B cell (primary cell): Measurements from ENCODE around the gene PHC2. TPM values are rescaled to one million over a fixed set of nuclear protein-coding genes. Genes with fewer than 3 reads are reported as not detected.

ENCODE experiments used
- ATAC-seq: fragments of 200-7000 bp; cut with Tn5 transposase; one replicate; pipeline ENCODE4 v1.10.0; 2021; ENCODE audit warnings: low read depth, mild to moderate bottlenecking, moderate number of reproducible peaks, moderate library complexity
- CTCF ChIA-PET: fragments of 350-600 bp; sonication (Branson Sonifier 250); formaldehyde crosslinking; loops from one replicate; lab custom pipeline; 2021; ENCODE audit warnings: antibody characterized with exemption, inconsistent platforms; lab: Charles Lee
- POLR2A ChIA-PET: fragments of 350-600 bp; sonication (Branson Sonifier 250); formaldehyde crosslinking; loops from one replicate; lab custom pipeline; 2021; ENCODE audit warnings: antibody characterized with exemption; lab: Charles Lee
- DNase-seq: peaks from one replicate; pipeline ENCODE4 v3.0.0; 2013
- H2AFZ ChIP-seq: 2 replicates; pipeline ENCODE4 v1.6.1; 2012; ENCODE audit warnings: mild to moderate bottlenecking, low read depth, low read length; ENCODE audit not compliant: insufficient read depth, poor library complexity, severe bottlenecking
- H3K27ac ChIP-seq, 2 donors: 1 replicate in 1 of 2; 2 replicates in 1 of 2; pipeline ENCODE4 v1.5.1; 2012 to 2013; ENCODE audit warnings: low read length in 2 of 2, mild to moderate bottlenecking in 2 of 2, moderate library complexity in 1 of 2
- H3K27me3 ChIP-seq, 4 experiments: fragments of 200-600 bp in 1 of 4; sonication (generic) in 1 of 4; replicated peaks in 1 of 4; 1 replicate in 2 of 4; 2 replicates in 2 of 4; pipeline versions ENCODE4 v1.6.1 to v1.7.0; 2013 to 2016; ENCODE audit warnings: low read length in 3 of 4, mild to moderate bottlenecking in 2 of 4, mixed read lengths in 1 of 4, moderate library complexity in 1 of 4; ENCODE audit not compliant: insufficient read depth in 4 of 4, control insufficient read depth in 3 of 4; ENCODE audit errors: control extremely low read depth in 1 of 4
- H3K36me3 ChIP-seq, 2 experiments: replicated peaks in 1 of 2; 1 replicate in 1 of 2; 2 replicates in 1 of 2; pipeline versions ENCODE4 v1.6.1 to v1.7.1; 2013; ENCODE audit warnings: low read length in 1 of 2; ENCODE audit not compliant: insufficient read depth in 2 of 2, control insufficient read depth in 1 of 2; ENCODE audit errors: control extremely low read depth in 1 of 2, extremely low read depth in 1 of 2
- H3K4me1 ChIP-seq, 2 donors: fragments of 200-600 bp in 1 of 2; sonication (generic) in 1 of 2; 1 replicate in 1 of 2; 2 replicates in 1 of 2; pipeline versions ENCODE4 v1.5.1 to v1.6.1; 2013 to 2017; ENCODE audit warnings: low read length in 2 of 2; ENCODE audit not compliant: control insufficient read depth in 2 of 2, insufficient read depth in 2 of 2
- H3K4me2 ChIP-seq: replicated peaks from 2 replicates; pipeline ENCODE3; 2012; ENCODE audit warnings: mild to moderate bottlenecking, low read depth, low read length; ENCODE audit not compliant: poor library complexity, severe bottlenecking
- H3K4me3 ChIP-seq, 5 experiments: fragments of 200-600 bp in 1 of 5; sonication (generic) in 1 of 5; 1 replicate in 3 of 5; 2 replicates in 2 of 5; pipeline versions ENCODE4 v1.5.1 to v1.7.0; 2011 to 2016; ENCODE audit warnings: low read length in 4 of 5, mild to moderate bottlenecking in 4 of 5, low read depth in 2 of 5, control low read depth in 1 of 5, moderate library complexity in 1 of 5; ENCODE audit not compliant: insufficient read depth in 1 of 5; ENCODE audit errors: control extremely low read depth in 1 of 5, extremely low read depth in 1 of 5
- H3K79me2 ChIP-seq: fragments of 200-600 bp; sonication (generic); one replicate; pipeline ENCODE4 v1.6.0; 2016; ENCODE audit warnings: low read length; ENCODE audit not compliant: control insufficient read depth, insufficient read depth
- H3K9ac ChIP-seq: fragments of 200-600 bp; sonication (generic); 2 replicates; pipeline ENCODE4 v1.6.1; 2017; ENCODE audit warnings: mild to moderate bottlenecking, low read length, moderate library complexity
- H3K9me3 ChIP-seq, 3 donors: one replicate each; pipeline versions ENCODE4 v1.6.1 to v1.7.1; 2013; ENCODE audit warnings: low read length in 2 of 3; ENCODE audit not compliant: control insufficient read depth in 2 of 3, insufficient read depth in 1 of 3; ENCODE audit errors: control extremely low read depth in 1 of 3
- H4K20me1 ChIP-seq: 2 replicates; pipeline ENCODE4 v1.6.0; 2012; ENCODE audit warnings: mild to moderate bottlenecking, low read length; ENCODE audit not compliant: insufficient read depth, control insufficient read depth, poor library complexity, severe bottlenecking
- H3K27ac Mint-ChIP-seq: one replicate; pipeline ENCODE4 v1.8.0; 2021; ENCODE audit warnings: mixed read lengths
- H3K27me3 Mint-ChIP-seq: one replicate; pipeline ENCODE4 v1.8.0; 2021; ENCODE audit warnings: mixed read lengths
- H3K4me1 Mint-ChIP-seq: one replicate; pipeline ENCODE4 v1.8.0; 2021; ENCODE audit warnings: mixed read lengths
- H3K4me3 Mint-ChIP-seq: one replicate; pipeline ENCODE4 v1.8.0; 2021; ENCODE audit warnings: mixed read lengths
- H3K9me3 Mint-ChIP-seq: one replicate; pipeline ENCODE4 v1.8.0; 2022; ENCODE audit warnings: mixed read lengths; ENCODE audit not compliant: insufficient read depth
- EZH2 ChIP-seq: IDR thresholded peaks from 2 replicates; pipeline ENCODE4 v1.6.1; 2012; ENCODE audit warnings: borderline replicate concordance, low read depth, mild to moderate bottlenecking, moderate library complexity, low read length; ENCODE audit not compliant: insufficient read depth, poor library complexity, severe bottlenecking
- WGBS: methylation state at CpG from one replicate; pipeline ENCODE4 v1.1.5; 2013; ENCODE audit warnings: missing lambda C conversion rate; ENCODE audit not compliant: insufficient coverage; 5-methylcytosine and 5-hydroxymethylcytosine counted together
- intact Hi-C: fragments of 100-400 bp; cut with micrococcal nuclease; formaldehyde crosslinking; loops from one replicate; pipeline ENCODE4 v1.10.0; 2022
- polyA plus RNA-seq: library from polyadenylated mRNA; depleted of rRNA; stranded (reverse); fragments of >200 nt; gene quantifications from 2 replicates; pipeline ENCODE4 v1.2.3, GENCODE V29; 2012
- total RNA-seq, 2 donors: library from RNA; stranded (reverse); fragments of 120-200 nt in 1 of 2; gene quantifications; 1 replicate in 1 of 2; 2 replicates in 1 of 2; pipeline versions ENCODE4 v1.2.3 to v1.2.4, GENCODE V29; 2013 to 2022
- TF ChIP-seq, protein P1 (sequence below): fragments of 200-600 bp; IDR thresholded peaks from one replicate; pipeline ENCODE4 v1.8.0; 2022; ENCODE audit warnings: antibody characterized with exemption, mild to moderate bottlenecking

PHC2 gene
- total and polyA plus RNA-seq, 2 donors (not counting 1 experiment from before 2014, with no cell fraction given), result 23.1 to 23.4 TPM

GRCh38 chr1:33397125-33397506, 33.8 kb downstream of the PHC2 start:
- Histone ChIP-seq H2AFZ (no peak overlapping the region), H3K4me2 (no peak overlapping the region), H4K20me1 (no peaks in the 10 kb centered on the region), H3K4me1 (no peaks in the 10 kb centered on the region), H3K27ac (no peak overlapping the region), H3K27me3 (peaks cover 0 to 7% (median 0%) of the 10 kb centered on the region in 4 experiments), H3K9ac (no peak overlapping the region), H3K9me3 (no peaks in the 10 kb centered on the region), H3K36me3 (no peaks in the 10 kb centered on the region), H3K4me3 (no peak overlapping the region), H3K79me2 (no peaks in the 10 kb centered on the region)
- Mint-ChIP-seq H3K4me1 (no peaks in the 10 kb centered on the region), H3K9me3 (no peaks in the 10 kb centered on the region), H3K27me3 (peaks cover 47% of the 10 kb centered on the region), H3K4me3 (no peak overlapping the region), H3K27ac (no peak overlapping the region)
- ATAC-seq (no peak), DNase-seq (no peak)
- ChIA-PET CTCF (interaction anchor here (1.2 kb wide), 2 partner anchors 13 to 99 kb away, joined by 3 read pairs; no protein-coding TSS in a partner anchor), POLR2A (no interaction called here)
- TF ChIP-seq, protein P1, sequence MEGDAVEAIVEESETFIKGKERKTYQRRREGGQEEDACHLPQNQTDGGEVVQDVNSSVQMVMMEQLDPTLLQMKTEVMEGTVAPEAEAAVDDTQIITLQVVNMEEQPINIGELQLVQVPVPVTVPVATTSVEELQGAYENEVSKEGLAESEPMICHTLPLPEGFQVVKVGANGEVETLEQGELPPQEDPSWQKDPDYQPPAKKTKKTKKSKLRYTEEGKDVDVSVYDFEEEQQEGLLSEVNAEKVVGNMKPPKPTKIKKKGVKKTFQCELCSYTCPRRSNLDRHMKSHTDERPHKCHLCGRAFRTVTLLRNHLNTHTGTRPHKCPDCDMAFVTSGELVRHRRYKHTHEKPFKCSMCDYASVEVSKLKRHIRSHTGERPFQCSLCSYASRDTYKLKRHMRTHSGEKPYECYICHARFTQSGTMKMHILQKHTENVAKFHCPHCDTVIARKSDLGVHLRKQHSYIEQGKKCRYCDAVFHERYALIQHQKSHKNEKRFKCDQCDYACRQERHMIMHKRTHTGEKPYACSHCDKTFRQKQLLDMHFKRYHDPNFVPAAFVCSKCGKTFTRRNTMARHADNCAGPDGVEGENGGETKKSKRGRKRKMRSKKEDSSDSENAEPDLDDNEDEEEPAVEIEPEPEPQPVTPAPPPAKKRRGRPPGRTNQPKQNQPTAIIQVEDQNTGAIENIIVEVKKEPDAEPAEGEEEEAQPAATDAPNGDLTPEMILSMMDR, result no peak
- no peak for TF ChIP-seq EZH2
- WGBS, result 89% methylated on average over 2 of the region's 2 CpGs
- intact Hi-C loops, result no loop called here

- no peak for TF ChIP-seq EZH2
- TF ChIP-seq, protein P1, result no peak
- intact Hi-C loops, result no loop called here
- no peak for ATAC-seq
- ChIA-PET POLR2A (no interaction called here), CTCF (interaction anchor here (1.2 kb wide), 2 partner anchors 14 to 98 kb away, joined by 3 read pairs; no protein-coding TSS in a partner anchor)
- no peak for DNase-seq
- no peaks in the 10 kb centered on the region for H3K4me1 ChIP-seq
- H3K9me3 ChIP-seq, result no peaks in the 10 kb centered on the region
- peaks cover 0 to 7% (median 0%) of the 10 kb centered on the region in 4 experiments for H3K27me3 ChIP-seq
- H2AFZ ChIP-seq, result no peak overlapping the region
- no peak overlapping the region for H3K27ac Mint-ChIP-seq
- no peaks in the 10 kb centered on the region for H4K20me1 ChIP-seq
- H3K9me3 Mint-ChIP-seq, result no peaks in the 10 kb centered on the region
- no peaks in the 10 kb centered on the region for H3K4me1 Mint-ChIP-seq
- H3K4me3 ChIP-seq, result no peak overlapping the region
- no peak overlapping the region for H3K4me2 ChIP-seq
- H3K79me2 ChIP-seq, result no peaks in the 10 kb centered on the region
- H3K9ac ChIP-seq, result no peak overlapping the region
- no peak overlapping the region for H3K27ac ChIP-seq
- H3K27me3 Mint-ChIP-seq, result peaks cover 51% of the 10 kb centered on the region
- H3K36me3 ChIP-seq, result no peaks in the 10 kb centered on the region
- H3K4me3 Mint-ChIP-seq, result no peak overlapping the region
- WGBS, result 44% methylated on average over 4 of the region's 10 CpGs
Measured at GRCh38 chr1:33396188-33397124, 34.4 kb downstream of the PHC2 start.
